Measurements from ENCODE around the gene FGFRL1.
"Not testable (repeated sequence)": the region's sequence is repeated elsewhere in the genome, so short reads cannot be mapped to it uniquely, and the experiment has no call there.

Gene FGFRL1

DNA sequence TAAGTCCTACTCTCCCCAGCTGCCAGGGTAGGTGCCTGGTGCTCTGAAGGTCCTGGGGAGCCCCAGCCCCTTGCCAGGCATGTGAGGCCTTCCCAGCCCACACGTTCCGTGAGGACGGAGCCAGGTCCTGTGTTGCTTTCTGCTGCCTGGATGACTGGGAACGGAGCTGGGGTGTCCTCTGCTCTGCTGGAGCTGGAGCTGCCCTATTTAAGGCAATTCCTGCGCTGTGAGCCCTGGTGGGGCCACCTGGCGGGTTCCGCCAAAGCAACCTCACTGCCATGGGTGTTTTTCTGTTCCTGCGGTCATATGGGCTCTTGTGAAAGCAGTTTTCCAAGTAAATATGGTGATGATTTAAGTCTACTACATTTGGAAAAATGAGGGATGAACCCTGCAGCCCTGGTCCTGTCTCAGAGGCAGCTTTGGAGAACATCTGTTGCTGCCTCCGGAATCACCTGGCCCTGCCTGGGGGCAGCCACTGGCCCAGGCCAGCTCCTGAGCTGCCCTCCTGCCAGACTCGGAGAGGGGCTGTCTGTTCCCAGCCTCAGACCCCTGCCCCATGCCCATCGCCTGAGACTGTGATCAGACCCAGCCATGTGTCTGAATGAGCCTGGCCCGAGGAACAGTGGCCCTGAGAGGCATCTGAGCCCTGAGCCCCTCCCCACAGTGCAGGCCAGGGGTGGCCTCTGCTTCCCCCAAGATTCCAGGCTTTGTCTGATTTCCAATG lies 33.2 kb downstream of the FGFRL1 start:
- Histone ChIP-seq H4K91ac (ENCODE audit: low read depth, low read length) (peak overlapping the region; percentile 85), H3K27me3 (ENCODE audit: insufficient read depth, low read length) (no peaks in the 10 kb centered on the region), H3K18ac (ENCODE audit: low read length) (peak overlapping the region; percentile 34), H2BK5ac (ENCODE audit: low read depth, low read length, poor library complexity) (peak overlapping the region; percentile 28), H3K9me3 (ENCODE audit: insufficient read depth, low read depth, low read length) (peaks cover 3% of the 10 kb centered on the region), H2AK5ac (ENCODE audit: low read length) (peak overlapping the region; percentile 80), H2BK120ac (ENCODE audit: insufficient read depth, low read length, poor library complexity) (peak overlapping the region; percentile 45), H3K4me3 (ENCODE audit: low read depth, low read length) (no peak overlapping the region), H2AFZ (ENCODE audit: insufficient read depth, low read length, poor library complexity) (no peak overlapping the region), H3K36me3 (ENCODE audit: control insufficient read depth in 1 of 2, insufficient read depth in 2 of 2, low read length in 2 of 2) (no peaks in the 10 kb centered on the region), H3K4me2 (ENCODE audit: low read length) (no peak overlapping the region), H3K9ac (ENCODE audit: low read length) (no peak overlapping the region), H3K27ac (ENCODE audit: low read depth, low read length) (peak overlapping the region; percentile 80), H4K8ac (ENCODE audit: low read depth, low read length) (peak overlapping the region; percentile 25), H3K23ac (ENCODE audit: low read length) (no peak overlapping the region), H3K79me1 (ENCODE audit: low read length) (peaks cover 22% of the 10 kb centered on the region), H3K14ac (ENCODE audit: low read length) (peak overlapping the region; percentile 56), H3K4me1 (ENCODE audit: control insufficient read depth in 1 of 2, insufficient read depth in 2 of 2, low read length in 2 of 2) (peaks cover 22 to 26% of the 10 kb centered on the region in 2 experiments), H4K12ac (ENCODE audit: low read depth, low read length) (peak overlapping the region; percentile 15), H2BK12ac (ENCODE audit: low read length) (peak overlapping the region; percentile 82), H3K79me2 (ENCODE audit: control insufficient read depth, insufficient read depth, low read length, poor library complexity) (peaks cover 2% of the 10 kb centered on the region), H3K4ac (ENCODE audit: low read depth, low read length) (peak overlapping the region; percentile 4)
- DNase-seq, result peak in 1 of 2 donors; percentile 49
- WGBS (ENCODE audit: extremely low coverage, insufficient coverage, insufficient read length), result no CpG with 5 or more reads among the region's 12 CpGs

DNA sequence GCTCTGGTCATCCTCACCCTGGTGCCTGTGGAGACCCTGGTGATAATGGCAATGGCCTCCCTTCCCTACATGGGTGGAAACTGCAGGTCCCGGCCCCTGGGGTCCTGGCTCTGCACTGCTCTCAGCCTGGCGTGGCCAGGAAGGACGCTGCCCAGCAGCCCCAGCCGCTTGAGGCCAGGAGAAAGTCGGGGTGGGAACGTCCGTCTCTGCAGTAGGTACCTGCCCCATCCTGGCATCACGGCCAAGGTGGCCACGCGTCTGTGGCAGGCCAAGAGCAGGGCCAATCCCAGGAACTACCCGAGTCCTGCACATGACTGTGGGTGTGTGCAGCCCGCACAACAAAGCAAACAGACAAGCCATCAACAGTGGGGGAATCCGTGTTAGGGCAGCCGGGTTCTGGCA lies 33.8 kb downstream of the FGFRL1 start:
- Histone ChIP-seq H3K18ac (ENCODE audit: low read length) (peak overlapping the region; percentile 34), H3K36me3 (ENCODE audit: control insufficient read depth in 1 of 2, insufficient read depth in 2 of 2, low read length in 2 of 2) (no peaks in the 10 kb centered on the region), H3K4me2 (ENCODE audit: low read length) (no peak overlapping the region), H2AFZ (ENCODE audit: insufficient read depth, low read length, poor library complexity) (no peak overlapping the region), H3K9me3 (ENCODE audit: insufficient read depth, low read depth, low read length) (peaks cover 3% of the 10 kb centered on the region), H3K27me3 (ENCODE audit: insufficient read depth, low read length) (peaks cover under 1% of the 10 kb centered on the region), H3K79me1 (ENCODE audit: low read length) (peaks cover 22% of the 10 kb centered on the region), H3K9ac (ENCODE audit: low read length) (no peak overlapping the region), H2BK5ac (ENCODE audit: low read depth, low read length, poor library complexity) (no peak overlapping the region), H4K8ac (ENCODE audit: low read depth, low read length) (no peak overlapping the region), H3K27ac (ENCODE audit: low read depth, low read length) (no peak overlapping the region), H4K12ac (ENCODE audit: low read depth, low read length) (no peak overlapping the region), H2AK5ac (ENCODE audit: low read length) (peak overlapping the region; percentile 80), H3K14ac (ENCODE audit: low read length) (peak overlapping the region; percentile 56), H3K79me2 (ENCODE audit: control insufficient read depth, insufficient read depth, low read length, poor library complexity) (peaks cover 2% of the 10 kb centered on the region), H3K4me3 (ENCODE audit: low read depth, low read length) (no peak overlapping the region), H2BK12ac (ENCODE audit: low read length) (peak overlapping the region; percentile 82), H3K4me1 (ENCODE audit: control insufficient read depth in 1 of 2, insufficient read depth in 2 of 2, low read length in 2 of 2) (peaks cover 22% of the 10 kb centered on the region in 2 experiments), H4K91ac (ENCODE audit: low read depth, low read length) (peak overlapping the region; percentile 85), H2BK120ac (ENCODE audit: insufficient read depth, low read length, poor library complexity) (no peak overlapping the region), H3K4ac (ENCODE audit: low read depth, low read length) (no peak overlapping the region), H3K23ac (ENCODE audit: low read length) (no peak overlapping the region)
- WGBS (ENCODE audit: extremely low coverage, insufficient coverage, insufficient read length), result no CpG with 5 or more reads among the region's 14 CpGs
- no peak for DNase-seq

DNA sequence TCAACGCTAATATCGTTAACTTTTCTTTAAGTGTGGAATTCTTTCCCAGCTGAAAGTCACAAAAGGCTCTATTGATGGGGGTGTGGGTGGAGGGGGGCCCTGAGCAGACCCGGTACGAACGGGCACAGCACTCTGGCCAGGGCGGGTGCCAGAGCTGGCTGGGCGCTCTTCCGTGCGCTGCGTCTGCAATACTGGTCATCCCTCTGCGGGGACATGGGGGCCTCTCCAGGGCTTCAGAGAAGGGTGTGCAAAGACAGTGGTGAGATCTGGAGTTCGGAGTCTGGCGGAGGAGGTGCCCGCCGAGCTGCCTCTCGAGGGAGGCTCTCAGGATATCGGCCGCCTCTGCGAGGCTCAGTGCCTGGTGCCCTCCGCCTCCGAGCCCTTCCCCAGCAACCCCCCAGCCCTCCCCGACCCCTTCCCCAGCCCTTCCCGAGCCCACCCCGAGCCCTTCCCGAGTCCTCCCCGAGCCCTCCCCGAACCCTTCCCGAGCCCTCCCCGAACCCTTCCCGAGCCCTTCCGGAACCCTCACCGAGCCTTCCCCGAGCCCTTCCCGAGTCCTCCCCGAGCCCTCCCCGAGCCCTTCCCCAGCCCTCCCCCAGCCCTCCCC lies 34.3 kb downstream of the FGFRL1 start:
- no peaks in the 10 kb centered on the region for H3K36me3 ChIP-seq (ENCODE audit: control insufficient read depth in 1 of 2, insufficient read depth in 2 of 2, low read length in 2 of 2)
- no peak overlapping the region for H4K8ac ChIP-seq (ENCODE audit: low read depth, low read length)
- H2AFZ ChIP-seq (ENCODE audit: insufficient read depth, low read length, poor library complexity), result no peak overlapping the region
- no peak overlapping the region for H2BK120ac ChIP-seq (ENCODE audit: insufficient read depth, low read length, poor library complexity)
- no peak overlapping the region for H2AK5ac ChIP-seq (ENCODE audit: low read length)
- no peak overlapping the region for H3K14ac ChIP-seq (ENCODE audit: low read length)
- H3K4ac ChIP-seq (ENCODE audit: low read depth, low read length), result no peak overlapping the region
- H2BK5ac ChIP-seq (ENCODE audit: low read depth, low read length, poor library complexity), result no peak overlapping the region
- peaks cover 22% of the 10 kb centered on the region in 2 experiments for H3K4me1 ChIP-seq (ENCODE audit: control insufficient read depth in 1 of 2, insufficient read depth in 2 of 2, low read length in 2 of 2)
- peaks cover 22% of the 10 kb centered on the region for H3K79me1 ChIP-seq (ENCODE audit: low read length)
- no peak for DNase-seq
- H4K91ac ChIP-seq (ENCODE audit: low read depth, low read length), result no peak overlapping the region
- peaks cover 3% of the 10 kb centered on the region for H3K9me3 ChIP-seq (ENCODE audit: insufficient read depth, low read depth, low read length)
- no peak overlapping the region for H3K9ac ChIP-seq (ENCODE audit: low read length)
- H3K18ac ChIP-seq (ENCODE audit: low read length), result no peak overlapping the region
- no peak overlapping the region for H3K4me3 ChIP-seq (ENCODE audit: low read depth, low read length)
- H3K27ac ChIP-seq (ENCODE audit: low read depth, low read length), result no peak overlapping the region
- H4K12ac ChIP-seq (ENCODE audit: low read depth, low read length), result no peak overlapping the region
- peaks cover 5% of the 10 kb centered on the region for H3K27me3 ChIP-seq (ENCODE audit: insufficient read depth, low read length)
- H3K79me2 ChIP-seq (ENCODE audit: control insufficient read depth, insufficient read depth, low read length, poor library complexity), result peaks cover 2% of the 10 kb centered on the region
- no CpG with 5 or more reads among the region's 36 CpGs for WGBS (ENCODE audit: extremely low coverage, insufficient coverage, insufficient read length)
- no peak overlapping the region for H3K23ac ChIP-seq (ENCODE audit: low read length)
- no peak overlapping the region for H3K4me2 ChIP-seq (ENCODE audit: low read length)
- no peak overlapping the region for H2BK12ac ChIP-seq (ENCODE audit: low read length)

DNA sequence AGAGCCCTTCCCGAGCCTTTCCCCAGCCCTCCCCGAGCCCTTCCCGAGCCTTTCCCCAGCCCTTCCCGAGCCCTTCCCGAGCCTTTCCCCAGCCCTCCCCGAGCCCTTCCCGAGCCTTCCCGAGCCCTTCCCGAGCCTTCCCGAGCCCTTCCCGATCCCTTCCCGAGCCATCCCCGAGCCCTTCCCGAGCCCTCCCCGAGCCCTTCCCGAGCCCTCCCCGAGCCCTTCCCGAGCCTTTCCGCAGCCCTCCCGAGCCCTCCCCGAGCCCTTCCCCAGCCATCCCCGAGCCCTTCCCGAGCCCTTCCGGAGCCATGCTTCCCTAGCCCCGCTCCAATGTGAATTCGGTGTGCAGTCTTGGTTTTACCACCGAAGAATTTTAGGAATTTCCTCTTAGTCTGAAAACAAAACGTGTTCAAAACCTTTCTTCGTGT lies 35.2 kb downstream of the FGFRL1 start:
- H3K14ac ChIP-seq (ENCODE audit: low read length); H3K79me2 ChIP-seq (ENCODE audit: control insufficient read depth, insufficient read depth, low read length, poor library complexity); H2BK5ac ChIP-seq (ENCODE audit: low read depth, low read length, poor library complexity); H3K4me3 ChIP-seq (ENCODE audit: low read depth, low read length); H3K27me3 ChIP-seq (ENCODE audit: insufficient read depth, low read length); H3K18ac ChIP-seq (ENCODE audit: low read length); H3K23ac ChIP-seq (ENCODE audit: low read length); H2AFZ ChIP-seq (ENCODE audit: insufficient read depth, low read length, poor library complexity); H2BK120ac ChIP-seq (ENCODE audit: insufficient read depth, low read length, poor library complexity); H3K9me3 ChIP-seq (ENCODE audit: insufficient read depth, low read depth, low read length); H3K4me2 ChIP-seq (ENCODE audit: low read length); H3K27ac ChIP-seq (ENCODE audit: low read depth, low read length); H4K8ac ChIP-seq (ENCODE audit: low read depth, low read length); H3K9ac ChIP-seq (ENCODE audit: low read length); H4K12ac ChIP-seq (ENCODE audit: low read depth, low read length); H2BK12ac ChIP-seq (ENCODE audit: low read length); H3K36me3 ChIP-seq (ENCODE audit: control insufficient read depth in 1 of 2, insufficient read depth in 2 of 2, low read length in 2 of 2); H3K4ac ChIP-seq (ENCODE audit: low read depth, low read length): not testable (repeated sequence)
- DNase-seq, result peak; percentile 57 to 71
- Histone ChIP-seq H4K91ac (ENCODE audit: low read depth, low read length) (peak overlapping the region; percentile 71), H3K79me1 (ENCODE audit: low read length) (peaks cover 22% of the 10 kb centered on the region), H2AK5ac (ENCODE audit: low read length) (peak overlapping the region; percentile 34), H3K4me1 (ENCODE audit: control insufficient read depth in 1 of 2, insufficient read depth in 2 of 2, low read length in 2 of 2) (peaks cover 22% of the 10 kb centered on the region in 2 experiments)
- no CpG with 5 or more reads among the region's 29 CpGs for WGBS (ENCODE audit: extremely low coverage, insufficient coverage, insufficient read length)
